ENCODE data around the gene CNTNAP2.
"Not testable (repeated sequence)": the region's sequence is repeated elsewhere in the genome, so short reads cannot be mapped to it uniquely, and the experiment has no call there.

CNTNAP2 gene

DNA sequence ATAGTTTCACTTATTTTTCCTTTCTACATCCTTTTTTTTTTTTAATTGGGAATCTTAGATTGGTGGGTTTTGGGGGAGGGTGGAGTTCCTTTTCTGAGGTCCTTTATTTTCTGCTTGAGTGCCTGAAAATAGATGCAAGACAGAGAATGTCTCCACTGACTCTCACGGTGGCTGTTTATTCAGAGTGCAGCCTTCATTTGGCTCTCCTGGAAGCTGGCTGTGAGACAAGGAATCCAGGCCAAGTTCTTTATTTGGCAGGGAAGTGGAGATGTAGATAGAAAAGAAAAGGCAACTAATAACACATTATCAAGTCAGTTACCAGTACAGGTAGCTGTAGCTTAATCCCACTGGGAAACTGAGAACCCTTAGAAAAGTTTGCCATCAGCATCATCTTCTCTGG is 118.6 kb downstream of the CNTNAP2 start:
- Histone ChIP-seq H3K27ac (ENCODE audit: extremely low read depth, low read depth, low read length) (no peak overlapping the region), H3K9me3 (ENCODE audit: control insufficient read depth, insufficient read depth, low read depth, low read length) (no peaks in the 10 kb centered on the region), H3K4me3 (ENCODE audit: low read depth, low read length) (no peak overlapping the region), H3K4me1 (ENCODE audit: control insufficient read depth, insufficient read depth, low read length) (no peaks in the 10 kb centered on the region), H3K36me3 (ENCODE audit: control insufficient read depth in 2 of 2, insufficient read depth in 1 of 2, low read length in 2 of 2) (no peaks in the 10 kb centered on the region)
- TF ChIP-seq ZNF610 (tag by site-specific recombination; IDR thresholded peaks at IDR 0.05; ENCODE audit: borderline replicate concordance) (no peak), ZFP3 (tag by site-specific recombination; IDR thresholded peaks at IDR 0.05; ENCODE audit: low read depth) (no peak), ZNF350 (tag by site-specific recombination; IDR thresholded peaks at IDR 0.05) (no peak), ZBTB20 (tag by site-specific recombination; IDR thresholded peaks at IDR 0.05) (no peak), WT1 (tag by site-specific recombination; IDR thresholded peaks at IDR 0.05) (no peak), ZNF76 (tag by site-specific recombination; IDR thresholded peaks at IDR 0.05; ENCODE audit: borderline replicate concordance, low read depth) (no peak), ZNF175 (tag by site-specific recombination; IDR thresholded peaks at IDR 0.05) (no peak), ZNF266 (tag by site-specific recombination; IDR thresholded peaks at IDR 0.05; ENCODE audit: low read depth) (no peak), TCF7L2 (IDR thresholded peaks at IDR 0.05; ENCODE audit: borderline replicate concordance, low read depth, low read length) (no peak), ZFP69B (tag by site-specific recombination; IDR thresholded peaks at IDR 0.05) (no peak), ZNF302 (tag by site-specific recombination; IDR thresholded peaks at IDR 0.05; ENCODE audit: low read depth) (no peak), ZNF843 (tag by site-specific recombination; IDR thresholded peaks at IDR 0.05) (no peak), ZNF768 (tag by site-specific recombination; IDR thresholded peaks at IDR 0.05) (no peak), ZNF239 (tag by site-specific recombination; IDR thresholded peaks at IDR 0.05) (no peak), BCL11A (tag by site-specific recombination; IDR thresholded peaks at IDR 0.05; ENCODE audit: low read depth) (no peak)
- TF ChIP-seq, protein P1, sequence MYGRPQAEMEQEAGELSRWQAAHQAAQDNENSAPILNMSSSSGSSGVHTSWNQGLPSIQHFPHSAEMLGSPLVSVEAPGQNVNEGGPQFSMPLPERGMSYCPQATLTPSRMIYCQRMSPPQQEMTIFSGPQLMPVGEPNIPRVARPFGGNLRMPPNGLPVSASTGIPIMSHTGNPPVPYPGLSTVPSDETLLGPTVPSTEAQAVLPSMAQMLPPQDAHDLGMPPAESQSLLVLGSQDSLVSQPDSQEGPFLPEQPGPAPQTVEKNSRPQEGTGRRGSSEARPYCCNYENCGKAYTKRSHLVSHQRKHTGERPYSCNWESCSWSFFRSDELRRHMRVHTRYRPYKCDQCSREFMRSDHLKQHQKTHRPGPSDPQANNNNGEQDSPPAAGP (tag by site-specific recombination; IDR thresholded peaks at IDR 0.05): no peak
- TF ChIP-seq, protein P2, sequence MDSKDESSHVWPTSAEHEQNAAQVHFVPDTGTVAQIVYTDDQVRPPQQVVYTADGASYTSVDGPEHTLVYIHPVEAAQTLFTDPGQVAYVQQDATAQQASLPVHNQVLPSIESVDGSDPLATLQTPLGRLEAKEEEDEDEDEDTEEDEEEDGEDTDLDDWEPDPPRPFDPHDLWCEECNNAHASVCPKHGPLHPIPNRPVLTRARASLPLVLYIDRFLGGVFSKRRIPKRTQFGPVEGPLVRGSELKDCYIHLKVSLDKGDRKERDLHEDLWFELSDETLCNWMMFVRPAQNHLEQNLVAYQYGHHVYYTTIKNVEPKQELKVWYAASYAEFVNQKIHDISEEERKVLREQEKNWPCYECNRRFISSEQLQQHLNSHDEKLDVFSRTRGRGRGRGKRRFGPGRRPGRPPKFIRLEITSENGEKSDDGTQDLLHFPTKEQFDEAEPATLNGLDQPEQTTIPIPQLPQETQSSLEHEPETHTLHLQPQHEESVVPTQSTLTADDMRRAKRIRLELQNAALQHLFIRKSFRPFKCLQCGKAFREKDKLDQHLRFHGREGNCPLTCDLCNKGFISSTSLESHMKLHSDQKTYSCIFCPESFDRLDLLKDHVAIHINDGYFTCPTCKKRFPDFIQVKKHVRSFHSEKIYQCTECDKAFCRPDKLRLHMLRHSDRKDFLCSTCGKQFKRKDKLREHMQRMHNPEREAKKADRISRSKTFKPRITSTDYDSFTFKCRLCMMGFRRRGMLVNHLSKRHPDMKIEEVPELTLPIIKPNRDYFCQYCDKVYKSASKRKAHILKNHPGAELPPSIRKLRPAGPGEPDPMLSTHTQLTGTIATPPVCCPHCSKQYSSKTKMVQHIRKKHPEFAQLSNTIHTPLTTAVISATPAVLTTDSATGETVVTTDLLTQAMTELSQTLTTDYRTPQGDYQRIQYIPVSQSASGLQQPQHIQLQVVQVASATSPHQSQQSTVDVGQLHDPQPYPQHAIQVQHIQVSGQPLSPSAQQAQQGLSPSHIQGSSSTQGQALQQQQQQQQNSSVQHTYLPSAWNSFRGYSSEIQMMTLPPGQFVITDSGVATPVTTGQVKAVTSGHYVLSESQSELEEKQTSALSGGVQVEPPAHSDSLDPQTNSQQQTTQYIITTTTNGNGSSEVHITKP (tag by site-specific recombination; IDR thresholded peaks at IDR 0.05): no peak
- TF ChIP-seq, protein P3, sequence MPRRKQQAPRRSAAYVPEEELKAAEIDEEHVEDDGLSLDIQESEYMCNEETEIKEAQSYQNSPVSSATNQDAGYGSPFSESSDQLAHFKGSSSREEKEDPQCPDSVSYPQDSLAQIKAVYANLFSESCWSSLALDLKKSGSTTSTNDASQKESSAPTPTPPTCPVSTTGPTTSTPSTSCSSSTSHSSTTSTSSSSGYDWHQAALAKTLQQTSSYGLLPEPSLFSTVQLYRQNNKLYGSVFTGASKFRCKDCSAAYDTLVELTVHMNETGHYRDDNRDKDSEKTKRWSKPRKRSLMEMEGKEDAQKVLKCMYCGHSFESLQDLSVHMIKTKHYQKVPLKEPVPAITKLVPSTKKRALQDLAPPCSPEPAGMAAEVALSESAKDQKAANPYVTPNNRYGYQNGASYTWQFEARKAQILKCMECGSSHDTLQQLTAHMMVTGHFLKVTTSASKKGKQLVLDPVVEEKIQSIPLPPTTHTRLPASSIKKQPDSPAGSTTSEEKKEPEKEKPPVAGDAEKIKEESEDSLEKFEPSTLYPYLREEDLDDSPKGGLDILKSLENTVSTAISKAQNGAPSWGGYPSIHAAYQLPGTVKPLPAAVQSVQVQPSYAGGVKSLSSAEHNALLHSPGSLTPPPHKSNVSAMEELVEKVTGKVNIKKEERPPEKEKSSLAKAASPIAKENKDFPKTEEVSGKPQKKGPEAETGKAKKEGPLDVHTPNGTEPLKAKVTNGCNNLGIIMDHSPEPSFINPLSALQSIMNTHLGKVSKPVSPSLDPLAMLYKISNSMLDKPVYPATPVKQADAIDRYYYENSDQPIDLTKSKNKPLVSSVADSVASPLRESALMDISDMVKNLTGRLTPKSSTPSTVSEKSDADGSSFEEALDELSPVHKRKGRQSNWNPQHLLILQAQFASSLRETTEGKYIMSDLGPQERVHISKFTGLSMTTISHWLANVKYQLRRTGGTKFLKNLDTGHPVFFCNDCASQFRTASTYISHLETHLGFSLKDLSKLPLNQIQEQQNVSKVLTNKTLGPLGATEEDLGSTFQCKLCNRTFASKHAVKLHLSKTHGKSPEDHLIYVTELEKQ (tag by site-specific recombination; IDR thresholded peaks at IDR 0.05; ENCODE audit: borderline replicate concordance): no peak
- POLR2A ChIA-PET: no interaction called here
- CTCF ChIA-PET: interaction anchor here (0.6 kb wide), 1 partner anchor 508 kb away, joined by 3 read pairs; no protein-coding TSS in a partner anchor

DNA sequence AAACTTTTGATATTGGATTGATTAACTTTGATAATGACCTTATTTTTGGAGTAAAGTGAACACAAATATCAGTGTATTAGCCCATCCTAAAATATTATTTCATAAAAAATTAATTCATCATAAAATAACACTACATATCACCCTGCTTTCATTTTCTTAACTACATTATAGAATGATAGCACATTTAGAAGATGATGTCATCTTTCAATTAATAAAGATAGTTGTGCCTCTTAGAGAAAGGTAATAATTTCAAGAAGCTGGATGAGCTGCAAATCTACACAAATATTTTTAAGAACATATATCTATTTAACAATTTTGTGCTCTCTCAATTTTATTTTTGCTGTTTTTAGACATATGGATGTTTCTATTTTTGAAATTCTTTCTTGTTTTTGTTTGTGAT is 126.1 kb downstream of the CNTNAP2 start:
- H3K4me1 ChIP-seq (ENCODE audit: control insufficient read depth, insufficient read depth, low read length): no peaks in the 10 kb centered on the region
- no peak overlapping the region for H3K4me3 ChIP-seq (ENCODE audit: low read depth, low read length)
- no peaks in the 10 kb centered on the region for H3K36me3 ChIP-seq (ENCODE audit: control insufficient read depth in 2 of 2, insufficient read depth in 1 of 2, low read length in 2 of 2)
- CTCF ChIA-PET: no interaction called here
- POLR2A ChIA-PET: no interaction called here
- TF ChIP-seq, protein P4, sequence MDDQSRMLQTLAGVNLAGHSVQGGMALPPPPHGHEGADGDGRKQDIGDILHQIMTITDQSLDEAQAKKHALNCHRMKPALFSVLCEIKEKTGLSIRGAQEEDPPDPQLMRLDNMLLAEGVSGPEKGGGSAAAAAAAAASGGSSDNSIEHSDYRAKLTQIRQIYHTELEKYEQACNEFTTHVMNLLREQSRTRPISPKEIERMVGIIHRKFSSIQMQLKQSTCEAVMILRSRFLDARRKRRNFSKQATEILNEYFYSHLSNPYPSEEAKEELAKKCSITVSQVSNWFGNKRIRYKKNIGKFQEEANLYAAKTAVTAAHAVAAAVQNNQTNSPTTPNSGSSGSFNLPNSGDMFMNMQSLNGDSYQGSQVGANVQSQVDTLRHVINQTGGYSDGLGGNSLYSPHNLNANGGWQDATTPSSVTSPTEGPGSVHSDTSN (CRISPR knock-in tag; IDR thresholded peaks at IDR 0.05): no peak
- TF ChIP-seq, protein P5, sequence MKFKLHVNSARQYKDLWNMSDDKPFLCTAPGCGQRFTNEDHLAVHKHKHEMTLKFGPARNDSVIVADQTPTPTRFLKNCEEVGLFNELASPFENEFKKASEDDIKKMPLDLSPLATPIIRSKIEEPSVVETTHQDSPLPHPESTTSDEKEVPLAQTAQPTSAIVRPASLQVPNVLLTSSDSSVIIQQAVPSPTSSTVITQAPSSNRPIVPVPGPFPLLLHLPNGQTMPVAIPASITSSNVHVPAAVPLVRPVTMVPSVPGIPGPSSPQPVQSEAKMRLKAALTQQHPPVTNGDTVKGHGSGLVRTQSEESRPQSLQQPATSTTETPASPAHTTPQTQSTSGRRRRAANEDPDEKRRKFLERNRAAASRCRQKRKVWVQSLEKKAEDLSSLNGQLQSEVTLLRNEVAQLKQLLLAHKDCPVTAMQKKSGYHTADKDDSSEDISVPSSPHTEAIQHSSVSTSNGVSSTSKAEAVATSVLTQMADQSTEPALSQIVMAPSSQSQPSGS (tag by site-specific recombination; IDR thresholded peaks at IDR 0.05; ENCODE audit: low read depth): peak; percentile 53
- H3K27ac ChIP-seq (ENCODE audit: extremely low read depth, low read depth, low read length): no peak overlapping the region
- no peaks in the 10 kb centered on the region for H3K9me3 ChIP-seq (ENCODE audit: control insufficient read depth, insufficient read depth, low read depth, low read length)

DNA sequence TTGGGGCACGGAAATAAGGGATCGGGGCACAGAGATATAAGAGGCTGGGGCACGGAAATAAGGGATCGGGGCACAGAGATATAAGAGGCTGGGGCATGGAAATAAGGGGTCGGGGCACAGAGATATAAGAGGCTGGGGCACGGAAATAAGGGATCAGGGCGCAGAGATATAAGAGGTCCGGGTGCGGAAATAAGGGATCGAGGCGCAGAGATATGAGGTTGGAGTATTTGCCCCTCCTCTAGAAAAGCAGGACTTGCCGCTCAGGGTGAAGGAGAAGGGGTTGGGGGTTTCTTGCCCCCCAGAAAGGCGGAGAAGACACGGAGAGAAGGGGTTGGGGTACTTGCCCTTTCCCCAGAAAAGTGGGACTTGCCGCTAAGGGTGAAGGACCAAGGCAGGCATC is 131.4 kb downstream of the CNTNAP2 start:
- H3K4me3 ChIP-seq (ENCODE audit: low read depth, low read length); H3K9me3 ChIP-seq (ENCODE audit: control insufficient read depth, insufficient read depth, low read depth, low read length); H3K36me3 ChIP-seq (ENCODE audit: control insufficient read depth in 2 of 2, insufficient read depth in 1 of 2, low read length in 2 of 2); POLR2A ChIA-PET; H3K27ac ChIP-seq (ENCODE audit: extremely low read depth, low read depth, low read length); H3K4me1 ChIP-seq (ENCODE audit: control insufficient read depth, insufficient read depth, low read length); CTCF ChIA-PET: not testable (repeated sequence)
